ENCODE results near the gene PTPRG.

- peak; percentile 66 to 95 for TF ChIP-seq CTCF (conservative IDR thresholded peaks at IDR 0.05; ENCODE audit: low read depth in 2 of 2)
- no peak for TF ChIP-seq POLR2AphosphoS5 (IDR thresholded peaks at IDR 0.05; ENCODE audit: low read depth)
- TF ChIP-seq REST (IDR thresholded peaks at IDR 0.05; ENCODE audit: unreplicated experiment) = no peak
- no peak for TF ChIP-seq EZH2phosphoT487 (IDR thresholded peaks at IDR 0.05; ENCODE audit: unreplicated experiment)
Measured at GRCh38 chr3:62051506-62051905, 490.1 kb downstream of the PTPRG start.

Data from GM23338 (cell line).